ENCODE measurements around the gene SLC15A3.

Gene SLC15A3

DNA sequence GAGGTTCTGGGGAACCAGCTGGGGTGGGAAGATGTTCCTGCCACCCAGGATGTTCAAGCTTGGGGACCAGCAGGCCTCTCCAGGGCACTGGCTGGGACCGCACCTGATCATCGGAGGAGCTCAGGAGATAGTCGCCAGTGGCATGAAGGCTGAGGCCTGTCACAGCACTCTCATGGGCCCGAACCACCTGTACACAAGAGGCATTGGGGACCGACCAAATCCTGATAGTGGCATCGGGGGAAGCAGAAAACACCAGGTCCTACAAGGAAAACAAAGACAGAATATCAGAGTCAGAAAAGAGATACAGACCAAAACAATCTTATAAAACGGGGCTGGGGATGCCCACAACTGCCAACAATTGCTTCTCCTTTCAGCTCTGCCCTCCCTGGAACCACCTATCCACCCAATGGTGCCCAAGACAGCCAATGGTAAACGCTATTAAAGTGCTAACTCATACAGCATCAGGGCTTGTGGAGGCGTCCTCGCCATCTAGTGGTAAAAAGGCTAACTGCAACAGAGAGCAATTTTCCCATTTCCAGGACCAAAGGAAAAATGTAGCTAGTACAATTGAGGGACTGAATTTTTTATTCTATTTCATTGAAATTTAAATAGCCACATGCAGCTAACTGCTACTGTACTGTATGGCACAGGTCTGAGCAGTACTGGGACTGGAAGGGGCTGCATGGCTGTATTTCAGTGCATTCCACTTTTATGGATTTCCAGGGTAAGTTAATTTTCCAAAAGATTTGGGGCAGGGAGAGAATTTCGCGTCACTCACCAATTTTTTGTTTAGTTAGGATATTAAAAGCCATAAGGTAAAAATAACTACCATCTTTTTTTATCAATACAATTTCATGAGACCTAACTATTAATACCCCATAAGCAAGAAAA is 52.7 kb downstream of the SLC15A3 start:
- no peak for DNase-seq (ENCODE audit: insufficient read length, low spot score)
- FAIRE-seq = peak; percentile 78

DNA sequence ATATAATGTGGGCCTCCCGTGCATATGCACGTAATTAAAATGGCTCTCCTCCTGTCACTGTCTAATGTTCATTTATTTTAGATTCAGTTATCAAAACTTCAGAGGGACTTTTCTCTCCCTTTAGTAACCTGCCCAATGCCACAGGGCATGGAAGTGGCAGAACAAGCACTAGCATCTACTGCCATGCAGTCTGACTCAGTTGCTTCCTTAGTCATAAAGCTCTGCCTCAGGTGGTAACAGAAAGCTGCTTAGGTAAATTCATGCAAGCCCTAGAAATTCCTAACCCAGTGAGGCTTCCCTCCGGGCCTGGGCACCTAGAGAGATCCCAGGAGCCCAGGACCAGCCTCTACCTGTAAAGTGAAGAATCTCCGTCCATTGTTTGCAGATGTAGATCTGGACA is 54.5 kb downstream of the SLC15A3 start:
- no peak for DNase-seq (ENCODE audit: insufficient read length, low spot score)
- FAIRE-seq = no peak

DNA sequence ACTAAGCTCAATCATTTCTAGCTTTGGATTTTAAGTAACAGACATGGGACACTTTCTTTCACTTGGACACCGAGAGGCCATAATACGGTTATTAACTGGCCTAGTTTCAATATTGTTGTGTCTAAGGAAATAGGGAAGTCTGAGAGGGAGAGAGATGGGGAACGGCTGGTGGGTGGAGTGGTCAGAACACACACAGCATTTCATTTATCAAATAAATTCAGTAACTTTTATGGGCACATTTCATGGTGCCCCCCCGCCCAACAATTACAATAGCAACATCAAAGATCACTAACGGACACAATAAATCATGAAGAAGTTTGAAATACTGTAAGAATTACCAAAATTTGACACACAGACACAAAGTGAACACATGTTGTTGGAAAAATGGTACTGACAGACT is 56.3 kb downstream of the SLC15A3 start:
- DNase-seq (ENCODE audit: insufficient read length, low spot score) (no peak), FAIRE-seq (no peak)

DNA sequence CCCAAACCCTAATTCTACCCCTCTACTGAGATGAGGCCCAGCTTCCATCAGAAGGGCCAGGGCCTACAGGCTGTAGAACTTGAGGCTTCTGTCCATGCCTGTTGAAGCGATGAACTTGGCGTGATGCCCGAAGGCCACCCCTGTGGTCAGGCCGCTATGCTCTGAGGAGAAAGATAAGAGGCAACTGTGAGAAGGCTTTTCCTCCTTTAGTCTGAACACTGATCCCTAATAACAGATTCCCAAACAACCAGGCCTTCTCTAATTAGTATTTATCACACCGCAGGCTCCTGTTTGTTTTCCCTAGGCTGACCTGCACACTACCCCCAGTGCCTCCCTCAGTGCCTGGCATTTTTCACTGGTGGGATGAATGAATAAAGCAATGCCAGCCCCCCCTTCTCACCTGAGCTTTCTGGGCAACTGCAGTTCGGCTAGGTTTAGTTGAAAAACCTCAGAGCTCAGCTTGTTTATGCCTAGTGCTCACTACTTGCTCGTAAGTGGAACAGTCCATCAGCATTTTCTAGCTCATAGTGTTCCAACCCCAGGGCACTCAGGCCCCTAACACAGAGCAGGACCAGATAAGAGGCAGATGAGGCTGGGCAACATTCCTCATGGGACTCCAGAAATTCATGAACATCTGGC is 60.8 kb downstream of the SLC15A3 start:
- no peak for FAIRE-seq
- DNase-seq (ENCODE audit: insufficient read length, low spot score) = no peak

DNA sequence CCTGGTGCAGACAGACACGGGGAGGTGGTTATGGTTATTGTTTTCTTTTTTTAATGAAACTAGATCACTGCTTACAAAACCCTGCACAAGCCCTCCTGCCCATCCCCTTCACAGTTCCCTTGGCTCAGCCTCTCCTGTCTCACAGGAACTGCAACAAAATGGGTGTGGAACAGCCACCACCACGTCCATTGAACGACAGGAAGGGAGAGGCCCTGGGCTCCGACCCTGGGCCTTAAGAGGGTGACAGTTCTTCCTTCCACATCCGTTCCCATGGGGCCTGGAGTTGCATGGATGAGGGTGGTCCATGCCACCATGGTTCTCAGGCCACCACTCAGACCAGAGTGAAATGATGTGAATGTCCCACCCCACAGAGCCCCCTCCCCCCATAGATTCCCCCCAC is 61.3 kb downstream of the SLC15A3 start:
- no peak for DNase-seq (ENCODE audit: insufficient read length, low spot score)
- FAIRE-seq = no peak

DNA sequence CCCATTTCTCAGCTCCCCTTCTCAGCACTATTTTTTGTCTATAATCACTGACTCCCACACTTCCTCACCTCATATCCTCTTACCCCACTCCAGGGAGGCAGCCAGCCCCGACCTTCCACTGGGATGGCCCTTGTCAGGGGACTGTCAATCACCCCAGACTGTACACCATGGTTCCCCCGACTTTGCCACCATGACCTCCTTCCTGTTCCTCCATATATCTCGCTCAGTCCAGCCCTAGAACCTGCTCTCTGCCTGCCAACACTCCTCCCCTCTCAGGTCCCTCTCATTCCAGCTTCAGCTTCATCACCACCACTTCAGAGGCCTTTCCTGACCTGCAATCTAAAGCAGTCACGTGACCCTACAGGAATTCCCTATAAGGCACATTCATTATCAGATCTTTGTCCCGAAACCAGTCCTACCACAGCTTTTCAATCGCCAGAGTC is 62.1 kb downstream of the SLC15A3 start:
- FAIRE-seq (no peak), DNase-seq (ENCODE audit: insufficient read length, low spot score) (no peak)

DNA sequence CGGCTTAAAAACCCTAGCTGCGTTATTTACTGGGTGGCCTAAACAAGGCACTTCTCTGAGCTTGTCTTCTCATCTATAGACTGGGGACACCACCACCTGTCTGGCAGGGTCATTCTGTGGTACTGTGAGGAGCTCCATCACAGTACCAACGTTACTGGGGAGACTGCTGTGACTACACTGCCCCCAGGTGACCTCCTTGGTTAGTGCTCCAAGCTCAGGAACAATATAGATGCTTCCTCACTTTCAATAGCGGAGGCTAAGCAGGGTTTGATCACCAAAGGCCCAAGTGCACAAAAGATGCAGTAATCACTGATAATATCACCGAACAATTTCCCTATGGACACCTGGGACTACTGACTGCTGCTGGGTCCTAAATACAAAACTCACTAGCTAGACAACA is 64.4 kb downstream of the SLC15A3 start:
- DNase-seq (ENCODE audit: insufficient read length, low spot score) (no peak), FAIRE-seq (no peak)

Data from GM19239 (cell line).